GM21786 (cell line): ENCODE results near the gene TLE7.

Source experiments
- ATAC-seq: cut with Tn5 transposase; IDR thresholded peaks from one replicate; pipeline ENCODE4 v1.9.1; 2021; ENCODE audit not compliant: unreplicated experiment

TLE7 gene

DNA sequence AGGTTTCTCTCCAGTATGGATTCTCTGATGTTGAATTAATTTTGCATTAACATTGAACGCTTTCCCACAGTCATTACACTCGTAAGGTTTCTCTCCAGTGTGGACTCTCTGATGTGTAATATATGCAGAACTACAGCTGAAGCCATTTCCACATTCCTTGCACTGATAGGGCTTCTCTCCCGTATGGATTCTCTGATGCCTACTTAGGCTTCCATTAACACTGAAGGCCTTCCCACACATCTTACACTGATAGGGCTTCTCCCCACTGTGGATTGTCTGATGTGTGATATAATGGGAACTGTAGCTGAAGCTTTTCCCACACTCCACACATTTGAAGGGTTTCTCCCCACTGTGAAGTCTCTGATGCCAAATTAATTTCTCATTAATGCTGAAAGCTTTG, 7.2 kb upstream of the TLE7 start:
- ATAC-seq, result no peak

DNA sequence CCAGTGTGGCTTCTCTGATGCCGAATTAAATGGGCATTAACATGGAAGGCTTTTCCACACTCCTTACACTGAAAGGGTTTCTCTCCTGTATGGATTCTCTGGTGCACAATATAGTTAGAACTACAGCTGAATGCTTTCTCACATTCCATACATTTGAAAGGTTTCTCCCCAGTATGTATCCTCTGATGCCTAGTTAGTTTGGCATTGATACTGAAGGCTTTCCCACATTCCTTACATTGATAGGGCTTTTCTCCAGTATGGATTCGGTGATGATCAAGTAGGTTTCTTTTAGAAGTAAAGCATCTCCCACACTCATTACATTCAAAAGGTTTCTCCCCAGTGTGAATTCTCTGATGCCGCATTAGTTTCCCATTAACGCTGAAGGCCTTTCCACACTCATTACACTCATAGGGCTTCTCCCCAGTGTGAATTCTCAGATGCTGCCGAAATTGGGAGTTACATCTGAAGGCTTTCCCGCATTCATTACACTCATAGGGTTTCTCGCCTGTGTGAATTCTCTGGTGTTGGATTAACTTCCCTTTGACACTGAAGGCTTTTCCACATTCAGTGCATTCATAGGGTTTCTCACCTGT, 6.5 kb upstream of the TLE7 start:
- ATAC-seq, result no peak

DNA sequence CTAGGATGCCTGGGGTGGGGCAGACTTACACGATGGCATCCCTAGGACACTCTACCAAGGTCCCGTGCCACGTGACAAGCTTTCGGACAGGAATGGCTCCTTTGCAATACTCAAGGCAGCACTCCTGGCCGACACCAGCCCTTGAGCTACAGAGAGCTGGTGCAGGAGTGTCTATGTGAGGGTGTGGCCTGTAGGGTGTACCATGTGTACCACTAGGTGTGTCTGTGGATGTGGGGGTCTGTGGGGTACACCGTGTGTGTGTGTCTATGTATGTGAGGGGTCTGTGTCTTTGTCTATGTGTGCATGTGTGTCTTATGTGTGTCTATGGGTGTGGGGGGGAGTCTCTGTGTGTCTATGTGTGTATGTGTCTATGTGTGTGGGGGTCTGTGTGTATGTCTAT, 1.9 kb upstream of the TLE7 start:
- no peak for ATAC-seq

DNA sequence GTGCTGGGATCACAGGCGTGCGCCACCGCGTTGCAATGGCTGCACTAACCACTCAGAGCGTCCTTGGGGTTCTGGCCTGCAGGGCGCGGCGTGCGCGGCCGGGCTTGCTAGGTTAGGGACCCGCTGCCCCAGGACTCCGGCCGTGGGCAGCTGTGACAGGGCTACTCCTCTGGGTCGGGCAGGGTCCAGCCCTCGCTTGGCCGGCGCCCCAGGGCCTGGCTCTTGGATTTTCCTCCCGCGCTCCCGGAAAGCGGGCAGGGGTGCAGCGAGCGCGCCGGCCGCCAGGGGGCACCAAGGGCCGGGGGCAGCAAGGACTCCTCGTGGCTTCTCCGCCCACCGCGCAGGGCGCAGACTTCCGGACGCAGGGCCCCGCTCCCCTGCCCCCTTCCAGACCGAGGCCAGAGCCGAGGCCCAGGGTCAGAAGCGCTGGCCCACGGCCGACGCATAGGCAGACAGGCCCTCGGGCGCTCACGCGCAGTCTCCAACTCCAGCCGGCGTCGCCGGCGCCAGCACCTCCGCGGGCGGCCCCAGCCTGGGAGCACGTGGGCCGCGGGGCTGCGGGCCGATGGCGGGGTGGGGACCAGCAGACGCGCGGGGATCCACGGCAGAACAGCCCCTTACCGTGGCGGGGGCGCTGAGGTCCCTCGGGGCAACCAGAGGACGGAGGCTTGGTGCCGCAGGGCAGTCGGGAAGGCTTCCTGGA, 355 bp downstream of the TLE7 start:
- no peak for ATAC-seq

DNA sequence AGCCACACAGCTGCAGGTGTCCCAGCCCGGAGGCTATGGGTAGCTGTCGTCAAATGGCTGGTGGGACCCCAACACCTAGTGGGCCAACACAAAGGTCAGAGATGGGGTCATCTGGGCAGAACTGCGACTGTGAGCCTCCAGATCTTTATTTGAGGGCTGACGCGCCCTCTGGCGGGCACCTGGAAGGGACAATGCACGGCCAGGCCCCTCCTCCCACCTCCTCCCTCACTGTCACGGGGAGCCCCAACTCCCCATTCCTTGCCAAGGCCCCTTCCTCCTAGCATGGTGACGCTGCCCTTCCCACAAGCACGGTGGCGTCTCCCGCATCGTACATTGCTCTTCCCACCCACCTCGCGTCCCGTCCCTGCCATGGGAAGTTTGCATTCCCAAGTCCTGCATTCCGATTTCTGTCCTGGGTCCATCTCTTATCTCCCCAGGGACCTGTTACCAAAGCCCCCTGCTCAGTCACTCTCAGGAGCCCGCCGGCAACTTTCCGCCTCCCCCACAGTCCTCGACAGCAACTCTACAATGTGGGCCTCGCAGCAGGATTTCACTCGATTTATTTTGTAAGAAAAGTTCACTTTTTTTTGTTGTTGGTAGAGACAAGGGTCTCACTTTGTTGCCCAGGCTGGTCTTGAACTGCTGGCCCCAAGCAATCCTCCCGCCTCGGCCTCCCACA, 1.0 kb downstream of the TLE7 start:
- ATAC-seq, result no peak

DNA sequence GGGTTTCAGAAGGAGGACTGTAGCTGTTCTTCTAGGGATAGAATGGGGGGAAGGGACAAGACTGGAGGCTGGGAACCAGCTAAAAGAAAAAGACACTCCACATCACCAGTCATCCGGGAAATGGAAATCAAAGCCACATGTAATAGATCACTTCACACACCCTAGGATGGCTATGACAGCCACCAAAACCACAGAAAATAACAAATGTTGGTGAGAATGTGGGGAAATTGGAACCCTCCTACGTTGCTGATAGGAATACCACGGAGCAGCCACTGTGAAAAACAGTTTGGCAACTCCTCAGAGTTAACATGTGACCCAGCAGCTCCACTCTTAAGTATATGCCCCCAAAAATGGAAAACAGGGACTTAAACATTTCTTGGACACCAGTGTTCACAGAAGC, 2.3 kb downstream of the TLE7 start:
- no peak for ATAC-seq

DNA sequence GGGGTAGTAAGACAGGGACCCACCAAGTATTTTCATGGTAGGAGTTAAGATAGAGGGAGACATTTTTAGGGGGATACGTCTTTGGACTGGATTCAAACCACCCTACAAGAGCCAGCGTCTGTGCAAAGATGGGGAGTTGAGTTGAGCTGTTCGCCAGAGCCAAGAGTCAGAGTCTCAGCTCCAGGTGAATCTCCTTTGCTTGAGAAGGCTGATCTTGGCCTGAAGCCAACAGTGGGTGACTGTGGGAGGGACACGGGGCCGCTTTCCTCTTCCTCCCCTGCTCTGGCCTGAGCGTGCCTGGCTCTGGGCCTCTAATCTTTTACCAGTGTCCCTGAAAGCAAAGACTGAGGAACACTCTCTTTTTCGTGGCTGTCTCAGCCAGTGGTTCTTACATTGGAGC, 5.4 kb downstream of the TLE7 start:
- no peak for ATAC-seq

DNA sequence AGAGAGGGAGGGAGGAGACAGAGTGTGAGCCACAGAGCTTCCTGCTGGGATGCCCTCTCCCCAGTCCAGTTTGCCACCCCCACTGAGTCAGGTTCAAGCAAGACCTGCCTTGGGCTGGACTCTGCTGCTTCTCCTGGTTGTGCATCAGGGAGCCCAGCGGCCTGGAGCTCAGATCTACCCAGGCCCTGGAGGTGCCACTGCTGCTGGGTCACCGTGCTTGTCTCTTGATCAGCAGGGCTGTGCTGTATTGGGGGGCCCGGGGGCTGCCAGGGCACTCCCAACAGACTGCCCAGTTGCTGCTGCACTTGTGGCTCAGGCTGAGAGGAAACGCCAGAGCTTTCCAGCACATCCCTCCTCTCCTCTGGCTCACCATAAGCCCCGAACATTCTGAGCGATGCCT, 8.9 kb downstream of the TLE7 start:
- no peak for ATAC-seq

DNA sequence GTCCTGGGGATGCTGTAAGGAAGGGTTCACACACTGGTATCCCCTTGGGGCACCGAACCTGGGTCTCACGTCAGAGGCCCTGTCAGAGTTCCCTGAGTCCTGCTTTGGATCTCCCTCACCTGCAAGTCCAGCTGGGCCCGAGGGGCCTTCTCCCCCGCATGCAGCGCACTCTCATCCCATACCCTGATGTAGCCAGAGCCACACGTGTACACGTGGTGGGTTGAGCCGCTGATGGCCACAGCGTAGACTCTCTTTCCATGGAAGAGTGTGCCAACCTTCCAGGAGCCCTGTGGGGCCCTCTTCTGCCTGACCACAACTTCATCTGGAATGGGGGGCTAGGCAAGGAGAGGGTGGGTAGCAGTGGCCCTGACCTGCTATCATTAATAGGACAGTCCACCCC, 9.9 kb downstream of the TLE7 start:
- no peak for ATAC-seq

DNA sequence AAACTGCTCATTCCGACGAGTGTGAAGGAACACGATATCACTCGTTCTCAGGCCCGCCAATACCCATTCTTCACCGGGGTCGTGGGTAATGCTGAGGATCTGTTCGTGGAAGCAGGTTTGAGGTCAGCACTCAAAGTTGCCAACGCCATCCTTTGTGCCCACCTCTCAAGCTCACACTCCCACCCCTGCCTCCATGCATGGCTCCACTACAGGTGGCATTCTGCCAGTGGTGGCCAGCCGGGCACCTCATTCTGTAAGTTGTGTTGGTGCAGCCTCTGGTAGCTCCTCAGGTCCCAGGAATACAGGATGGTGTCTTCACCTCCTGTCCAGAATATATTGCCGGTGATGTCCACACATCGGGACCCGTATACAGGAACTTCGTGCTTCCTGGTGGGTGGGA, 10.7 kb downstream of the TLE7 start:
- ATAC-seq, result no peak

DNA sequence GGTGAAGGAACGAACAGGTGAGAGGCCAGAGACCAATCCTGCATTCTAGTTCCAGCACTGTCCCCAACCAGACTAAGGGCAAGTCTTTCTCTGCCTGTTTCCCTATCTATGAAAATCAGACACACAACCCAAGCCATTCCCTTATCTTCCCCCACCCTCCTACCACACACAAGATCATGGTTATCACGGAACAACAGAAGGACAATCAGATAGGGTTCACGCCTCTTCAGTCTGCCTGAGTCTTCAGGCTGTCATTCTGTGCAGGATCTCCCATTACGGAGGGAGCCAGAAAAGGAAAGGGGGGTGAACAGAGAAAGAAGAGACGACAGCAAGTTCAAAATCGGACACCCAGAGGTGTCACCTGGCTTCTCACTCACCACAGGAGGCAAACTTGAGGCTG, 11.1 kb downstream of the TLE7 start:
- no peak for ATAC-seq

DNA sequence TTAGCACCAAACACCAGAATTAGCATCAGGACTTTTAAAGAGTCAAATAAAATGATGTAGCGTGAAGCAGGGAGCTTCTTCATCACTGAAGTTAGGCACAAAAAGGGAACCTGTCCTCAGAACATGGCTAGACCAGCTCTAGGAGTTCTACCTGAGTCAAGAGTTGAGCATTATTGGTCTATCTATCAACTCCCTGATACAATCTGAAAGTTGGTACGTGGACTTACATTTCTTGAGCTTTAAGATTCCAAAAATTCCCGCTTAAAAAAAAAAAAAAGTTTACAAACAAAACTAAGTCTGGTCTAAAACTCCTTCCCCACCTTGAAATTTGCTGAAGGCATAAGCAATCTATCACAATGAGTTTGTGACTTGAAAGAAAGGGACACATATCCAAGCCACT, 12.3 kb downstream of the TLE7 start:
- no peak for ATAC-seq

DNA sequence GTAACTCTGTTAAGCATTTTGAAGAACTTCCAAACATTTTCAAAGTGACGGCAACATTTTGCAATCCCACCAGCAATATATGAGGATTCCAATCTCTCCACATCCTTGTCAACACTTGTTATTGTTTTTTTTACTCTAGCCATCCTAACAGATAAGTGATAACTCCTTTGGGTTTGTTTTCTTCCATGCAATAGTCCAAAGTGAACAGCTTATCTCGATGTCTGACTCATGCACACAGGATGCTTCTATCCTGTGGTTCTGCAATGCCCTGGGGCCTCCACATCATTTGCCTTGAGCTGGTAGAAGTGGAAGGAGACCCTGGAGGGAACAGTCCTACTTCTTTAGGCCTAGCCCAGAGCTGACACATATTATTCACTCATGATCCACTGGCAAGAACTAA, 13.0 kb downstream of the TLE7 start:
- no peak for ATAC-seq

DNA sequence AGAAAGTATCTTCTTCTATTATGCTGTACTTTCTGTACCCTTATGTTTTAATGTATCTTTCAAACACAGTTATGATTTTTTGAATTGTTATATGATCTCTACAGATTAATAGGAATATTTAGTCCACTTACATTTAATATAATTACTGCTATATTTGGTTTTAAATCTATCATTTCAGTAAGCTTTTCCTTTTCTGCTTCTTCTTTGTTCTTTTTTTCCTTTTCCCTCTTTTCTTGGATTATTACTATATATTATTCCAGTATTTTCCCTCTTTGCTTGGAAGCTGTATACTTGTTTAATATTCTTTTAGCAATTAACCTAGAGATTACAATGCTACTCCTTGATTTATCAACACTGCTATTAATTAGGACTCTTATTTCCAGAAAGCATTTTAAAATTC, 13.5 kb downstream of the TLE7 start:
- ATAC-seq, result no peak

DNA sequence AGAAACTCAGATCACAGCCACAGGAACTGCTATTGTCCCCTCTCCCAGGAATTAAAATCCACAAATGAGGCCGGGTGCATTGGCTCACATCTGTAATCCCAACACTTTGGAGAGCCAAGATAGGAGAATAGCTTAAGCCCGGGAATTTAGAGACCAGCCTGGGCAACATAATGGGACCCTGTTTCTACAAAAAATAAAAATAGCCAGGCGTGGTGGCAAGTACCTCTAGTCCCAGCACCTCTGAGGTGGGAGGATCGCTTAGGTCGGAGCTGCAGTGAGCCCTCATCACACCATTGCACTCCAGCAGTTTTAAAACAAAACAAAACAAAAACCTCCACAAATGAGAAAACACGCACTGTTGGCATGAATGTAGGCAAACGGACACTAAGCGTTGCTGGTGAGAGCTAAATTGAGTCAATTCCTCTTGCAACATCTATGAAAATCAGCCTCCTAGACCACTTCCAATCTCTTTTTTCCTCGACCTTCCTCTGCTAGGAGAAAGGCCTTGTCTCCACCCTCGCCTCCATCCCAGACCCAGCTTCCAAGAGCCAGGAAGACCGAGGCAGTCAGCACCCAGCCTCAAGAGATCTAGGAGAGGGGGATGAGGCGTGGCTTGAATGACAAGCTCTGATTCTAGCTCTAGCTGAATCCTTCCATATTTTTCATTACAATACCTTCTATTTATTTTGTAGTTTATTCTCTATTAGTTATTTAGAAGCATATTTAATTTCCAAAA, 14.8 kb downstream of the TLE7 start:
- no peak for ATAC-seq

DNA sequence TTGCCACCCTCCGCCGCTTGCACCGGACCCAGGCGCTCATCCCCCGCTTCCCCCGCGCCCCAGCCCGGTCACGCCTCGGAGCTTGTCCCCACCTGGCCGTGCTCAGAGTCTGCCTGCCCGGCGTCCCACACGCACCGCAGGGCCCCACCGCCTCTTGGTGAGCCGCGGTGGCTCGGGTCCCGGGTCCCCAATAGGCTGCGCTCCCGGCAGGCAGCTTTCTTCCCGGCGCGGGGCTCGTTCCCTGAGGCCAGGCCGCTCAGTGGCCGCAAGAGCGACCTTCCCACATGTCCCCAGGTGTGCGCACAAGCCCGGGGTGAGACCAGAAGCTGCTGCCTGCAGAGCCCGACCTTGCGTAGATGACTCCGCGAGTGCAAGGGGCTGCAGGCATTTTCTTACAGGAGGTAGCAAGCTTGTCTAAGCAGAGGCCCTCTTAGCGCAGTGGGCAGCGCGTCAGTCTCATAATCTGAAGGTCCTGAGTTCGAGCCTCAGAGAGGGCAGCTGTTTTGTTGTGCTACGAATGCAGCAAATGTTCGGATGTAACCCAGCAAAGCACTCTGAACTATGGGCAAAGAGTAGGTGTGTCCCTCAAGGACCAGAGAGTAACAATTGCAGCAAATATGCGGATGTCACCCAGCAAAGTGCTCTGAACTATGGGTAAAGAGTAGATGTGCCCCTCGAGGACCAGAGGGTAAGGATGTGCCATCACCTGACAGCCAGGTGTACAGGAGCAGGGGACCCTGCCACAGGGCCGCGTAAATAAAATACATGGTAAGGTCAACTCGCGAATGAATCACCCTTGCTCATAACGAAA, 15.6 kb downstream of the TLE7 start:
- peak; percentile 57 for ATAC-seq

DNA sequence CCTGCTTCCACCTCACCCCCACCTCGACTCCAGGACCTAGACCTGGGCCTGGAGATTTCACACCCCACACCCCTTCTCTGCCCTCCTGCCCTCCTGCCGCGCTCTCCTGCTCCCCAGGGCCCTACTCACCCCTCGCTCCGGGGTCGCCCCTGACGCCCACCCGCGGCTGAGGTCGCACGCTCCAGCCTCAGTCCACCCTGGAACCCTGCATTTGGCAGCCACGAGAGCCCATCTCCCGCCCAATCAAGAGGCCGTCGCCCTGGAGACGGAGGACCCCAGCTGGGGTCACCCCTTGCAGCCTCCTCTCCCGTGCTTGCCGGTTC, 16.1 kb downstream of the TLE7 start:
- ATAC-seq, result no peak

DNA sequence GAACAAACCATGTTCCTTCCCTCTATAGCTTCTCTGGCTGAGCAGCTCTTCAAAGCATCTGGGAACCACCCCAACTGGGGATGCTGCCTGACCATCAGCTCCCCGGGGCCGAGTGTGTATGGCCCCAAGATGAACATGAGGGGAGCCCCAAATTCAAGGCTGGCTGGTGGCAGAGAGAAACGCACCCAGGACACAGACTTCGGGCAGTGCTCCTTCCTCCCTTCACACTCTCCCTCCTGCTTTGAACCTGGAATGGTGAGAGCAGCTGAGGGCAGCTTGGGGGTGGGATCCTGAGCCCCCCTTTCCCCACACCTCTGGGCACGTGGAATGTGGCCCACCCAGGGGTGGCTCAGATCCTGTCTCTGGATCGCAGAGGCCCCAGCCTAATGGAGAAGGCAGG, 17.2 kb downstream of the TLE7 start:
- no peak for ATAC-seq

DNA sequence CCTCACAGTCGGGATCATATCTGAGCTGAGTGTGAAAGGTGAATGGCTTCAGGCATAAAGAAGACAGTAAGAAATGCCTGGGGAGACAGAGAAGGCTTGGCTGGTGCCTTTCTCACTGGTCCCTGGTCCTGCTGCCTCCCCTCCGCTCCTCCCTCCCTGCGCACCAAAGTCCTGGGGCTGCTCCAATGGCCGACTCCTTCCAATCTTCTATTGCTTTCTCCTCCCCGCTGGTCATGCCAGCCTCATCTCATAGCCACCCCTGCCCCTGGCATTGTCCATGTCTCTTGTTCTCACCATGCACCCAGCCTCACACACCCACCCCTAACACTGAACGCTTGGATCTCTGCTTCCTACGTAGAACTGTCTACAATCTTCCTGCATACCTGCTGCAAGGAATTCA, 18.0 kb downstream of the TLE7 start:
- no peak for ATAC-seq

DNA sequence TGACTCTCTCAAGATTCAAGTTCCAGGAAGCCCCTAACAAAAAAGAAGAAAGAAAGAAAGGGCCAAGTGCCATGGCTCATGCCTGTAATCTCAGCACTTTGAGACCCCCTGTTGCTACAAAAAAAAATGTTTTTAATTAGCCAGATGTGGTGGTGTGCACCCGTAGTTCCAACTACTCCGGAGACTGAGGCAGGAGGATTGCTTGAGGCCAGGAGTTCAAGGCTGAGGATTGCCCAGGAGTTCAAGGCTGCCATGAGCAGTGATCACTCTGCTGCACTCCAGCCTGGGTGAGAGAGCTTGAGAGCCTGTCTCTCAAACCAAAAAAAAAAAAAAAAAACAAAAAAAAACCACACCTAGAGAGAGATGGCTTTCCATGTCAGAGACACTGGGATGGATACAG, 18.8 kb downstream of the TLE7 start:
- no peak for ATAC-seq

DNA sequence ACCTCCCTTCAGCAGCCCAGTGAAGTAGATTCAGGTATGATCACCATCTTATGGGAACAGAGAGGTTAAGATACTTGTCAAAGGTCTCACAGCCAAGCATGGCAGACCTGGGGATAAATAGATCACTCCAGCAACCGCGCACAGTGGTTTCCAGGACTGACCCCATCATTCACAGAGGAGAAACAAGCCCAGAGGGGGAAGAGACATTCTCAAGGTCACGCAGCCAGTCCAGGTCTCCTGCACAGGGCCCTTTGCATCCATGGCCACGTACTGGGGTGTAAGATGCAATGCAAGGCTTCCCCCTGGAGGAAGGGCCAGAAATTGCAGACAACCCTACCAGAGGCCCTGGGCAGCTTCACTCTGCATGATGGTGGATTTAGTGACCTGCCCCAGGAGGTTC, 19.9 kb downstream of the TLE7 start:
- no peak for ATAC-seq
